DND-41 (cell line): ENCODE measurements around the gene NISCH.

Experiments
- EZH2 ChIP-seq: IDR thresholded peaks from 3 replicates; pipeline ENCODE4 v1.6.1; 2012; ENCODE audit warnings: borderline replicate concordance, low read depth, mild to moderate bottlenecking, moderate library complexity, low read length, inconsistent platforms; ENCODE audit not compliant: severe bottlenecking
- TF ChIP-seq, protein P1 (sequence below): IDR thresholded peaks from 2 replicates; pipeline ENCODE4 v1.5.1; 2012; ENCODE audit warnings: borderline replicate concordance, low read length, moderate library complexity, mild to moderate bottlenecking; ENCODE audit not compliant: poor library complexity, severe bottlenecking; ENCODE audit errors: extremely low read depth

- TF ChIP-seq, protein P1, sequence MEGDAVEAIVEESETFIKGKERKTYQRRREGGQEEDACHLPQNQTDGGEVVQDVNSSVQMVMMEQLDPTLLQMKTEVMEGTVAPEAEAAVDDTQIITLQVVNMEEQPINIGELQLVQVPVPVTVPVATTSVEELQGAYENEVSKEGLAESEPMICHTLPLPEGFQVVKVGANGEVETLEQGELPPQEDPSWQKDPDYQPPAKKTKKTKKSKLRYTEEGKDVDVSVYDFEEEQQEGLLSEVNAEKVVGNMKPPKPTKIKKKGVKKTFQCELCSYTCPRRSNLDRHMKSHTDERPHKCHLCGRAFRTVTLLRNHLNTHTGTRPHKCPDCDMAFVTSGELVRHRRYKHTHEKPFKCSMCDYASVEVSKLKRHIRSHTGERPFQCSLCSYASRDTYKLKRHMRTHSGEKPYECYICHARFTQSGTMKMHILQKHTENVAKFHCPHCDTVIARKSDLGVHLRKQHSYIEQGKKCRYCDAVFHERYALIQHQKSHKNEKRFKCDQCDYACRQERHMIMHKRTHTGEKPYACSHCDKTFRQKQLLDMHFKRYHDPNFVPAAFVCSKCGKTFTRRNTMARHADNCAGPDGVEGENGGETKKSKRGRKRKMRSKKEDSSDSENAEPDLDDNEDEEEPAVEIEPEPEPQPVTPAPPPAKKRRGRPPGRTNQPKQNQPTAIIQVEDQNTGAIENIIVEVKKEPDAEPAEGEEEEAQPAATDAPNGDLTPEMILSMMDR = no peak
- no peak for TF ChIP-seq EZH2
These were observed 57.9 kb downstream of the NISCH start for GRCh38 chr3:52513281-52513680.
